Ovary (tissue), 3 donors: Measurements from ENCODE around the gene MPPED1.

Experiments used
- CTCF ChIP-seq, 3 donors: fragments of 450-650 bp in 2 of 3; fragments of 200-600 bp in 1 of 3; IDR thresholded peaks; one replicate each; pipeline versions ENCODE4 v1.5.1 to v1.8.0; 2016 to 2022; ENCODE audit warnings: antibody characterized with exemption in 3 of 3, mild to moderate bottlenecking in 1 of 3
- EP300 ChIP-seq: sonication (generic); formaldehyde crosslinking; IDR thresholded peaks from one replicate; pipeline ENCODE4 v1.6.1; 2017; ENCODE audit warnings: antibody characterized with exemption
- POLR2A ChIP-seq: fragments of 450-650 bp; IDR thresholded peaks from one replicate; pipeline ENCODE4 v1.6.1; 2017; ENCODE audit warnings: antibody characterized with exemption, mild to moderate bottlenecking, moderate library complexity
- donor health status: DM: no; HTN: no; CAD: no.

- no peak for TF ChIP-seq CTCF (IDR thresholded peaks at IDR 0.05)
- TF ChIP-seq EP300, result no peak
- TF ChIP-seq POLR2A, result no peak
These were observed 93.6 kb downstream of the MPPED1 start for GRCh38 chr22:43505423-43505822.
